DMS79 treated with DMSO at 0.1 percent for 48 hours (cell line): ENCODE results near the gene OOSP4B.
"Not testable (repeated sequence)": the region's sequence is repeated elsewhere in the genome, so short reads cannot be mapped to it uniquely, and the experiment has no call there.

Source experiments
- DNase-seq: peaks from one replicate; lab custom pipeline; 2025; lab: John Stamatoyannopoulos, UW

The OOSP4B gene

GRCh38 chr11:60016881-60017280 is at the start of gene OOSP4B:
TSS of gene OOSP4B (plus strand) at chr11:60017181.
- no peak for DNase-seq

GRCh38 chr11:59967677-59968394 is 49.1 kb upstream of the OOSP4B start:
- no peak for DNase-seq

- DNase-seq, result no peak
These were observed 48.6 kb upstream of the OOSP4B start for GRCh38 chr11:59968395-59968783.

GRCh38 chr11:59973097-59973496 is 43.9 kb upstream of the OOSP4B start:
- DNase-seq, result no peak

GRCh38 chr11:59981106-59981770 is 35.7 kb upstream of the OOSP4B start:
- no peak for DNase-seq

- not testable (repeated sequence) for DNase-seq
These were observed 34.9 kb upstream of the OOSP4B start for GRCh38 chr11:59982037-59982436.

GRCh38 chr11:59983212-59983611 is 33.8 kb upstream of the OOSP4B start:
- DNase-seq, result no peak

GRCh38 chr11:59984368-59984767 is 32.6 kb upstream of the OOSP4B start:
- DNase-seq, result no peak

- DNase-seq, result no peak
These were observed 26.6 kb upstream of the OOSP4B start for GRCh38 chr11:59990421-59990820.

GRCh38 chr11:59992425-59992824 is 24.6 kb upstream of the OOSP4B start:
- no peak for DNase-seq

GRCh38 chr11:59997800-59998199 is 19.2 kb upstream of the OOSP4B start:
- DNase-seq, result no peak

GRCh38 chr11:59999691-60000090 is 17.3 kb upstream of the OOSP4B start:
- no peak for DNase-seq

GRCh38 chr11:60003729-60004128 is 13.3 kb upstream of the OOSP4B start:
- no peak for DNase-seq

- no peak for DNase-seq
These were observed 11.6 kb upstream of the OOSP4B start for GRCh38 chr11:60005360-60005759.

- no peak for DNase-seq
These were observed 1.1 kb downstream of the OOSP4B start for GRCh38 chr11:60018058-60018457.

- not testable (repeated sequence) for DNase-seq
These were observed 3.4 kb downstream of the OOSP4B start for GRCh38 chr11:60020376-60020775.

GRCh38 chr11:60029015-60029632 is 12.1 kb downstream of the OOSP4B start:
- no peak for DNase-seq

GRCh38 chr11:60040109-60040508 is 23.1 kb downstream of the OOSP4B start, which contains the start of gene OOSP2:
TSS of gene OOSP2 (plus strand) at chr11:60040409. CDS start at chr11:60040460, 51 bp downstream.
- no peak for DNase-seq

GRCh38 chr11:60050422-60050821 is 33.4 kb downstream of the OOSP4B start:
- not testable (repeated sequence) for DNase-seq

- not testable (repeated sequence) for DNase-seq
These were observed 33.9 kb downstream of the OOSP4B start for GRCh38 chr11:60050839-60051238.

- DNase-seq, result no peak
These were observed 39.5 kb downstream of the OOSP4B start, which contains the start of gene MS4A3 for GRCh38 chr11:60056349-60056969. TSS of gene MS4A3 (plus strand) at chr11:60056665. CDS start at chr11:60061161, 4,496 bp downstream.

- DNase-seq, result no peak
These were observed 42.1 kb downstream of the OOSP4B start for GRCh38 chr11:60059052-60059451.
